GM19035 (cell line): ENCODE data around the gene SERPINF2.
"Not testable (repeated sequence)": the region's sequence is repeated elsewhere in the genome, so short reads cannot be mapped to it uniquely, and the experiment has no call there.

Experiments used
- ATAC-seq: cut with Tn5 transposase; IDR thresholded peaks from one replicate; pipeline ENCODE4 v1.9.1; 2021; ENCODE audit not compliant: unreplicated experiment

SERPINF2 gene

GRCh38 chr17:1716076-1716911 is 26.4 kb upstream of the SERPINF2 start:
- peak; percentile 72 for ATAC-seq

- peak; percentile 47 for ATAC-seq
Measured at GRCh38 chr17:1716912-1717695, 25.6 kb upstream of the SERPINF2 start.

GRCh38 chr17:1718362-1719165 is 24.1 kb upstream of the SERPINF2 start:
- ATAC-seq, result no peak

DNA sequence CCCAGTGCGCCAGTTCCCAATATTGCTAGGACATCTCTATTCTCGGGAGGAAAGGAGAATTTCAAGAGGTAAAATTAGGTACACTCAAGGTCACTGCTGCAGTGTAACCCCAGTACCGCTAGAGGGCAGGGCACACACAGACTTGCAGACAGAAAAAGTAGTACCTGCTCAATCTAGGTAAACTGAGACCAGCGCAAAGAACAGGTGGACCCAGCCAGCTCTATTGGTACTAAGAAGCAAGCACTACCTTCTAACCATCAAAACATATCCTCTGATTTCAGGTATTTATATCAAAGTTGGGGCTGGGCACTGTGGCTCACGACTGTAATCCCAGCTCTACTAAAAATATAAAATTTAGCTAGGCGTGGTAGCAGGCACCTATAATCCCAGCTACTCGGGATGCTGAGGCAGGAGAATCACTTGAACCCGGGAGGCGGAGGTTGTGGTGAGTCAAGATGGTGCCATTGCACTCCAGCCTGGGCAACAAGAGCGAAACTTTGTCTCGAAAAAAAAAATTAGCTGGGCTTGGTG is 21.8 kb upstream of the SERPINF2 start:
- no peak for ATAC-seq

DNA sequence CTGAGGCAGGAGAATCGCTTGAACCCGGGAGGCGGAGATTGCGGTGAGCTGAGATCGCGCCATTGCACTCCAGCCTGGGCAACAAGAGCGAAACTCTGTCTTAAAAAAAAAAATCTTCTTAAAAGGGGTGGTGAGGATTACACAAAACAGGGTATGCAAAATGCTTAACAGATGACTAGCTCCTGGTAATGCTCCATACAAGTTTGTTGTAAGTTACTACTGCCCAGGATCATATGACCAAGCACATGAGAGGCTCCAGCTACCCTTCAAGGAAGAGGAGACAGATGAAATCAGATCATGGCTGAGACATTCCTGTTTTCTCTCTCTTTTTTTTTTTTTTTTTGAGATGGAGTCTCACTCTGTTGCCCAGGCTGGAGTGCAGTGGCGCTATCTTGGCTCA is 20.6 kb upstream of the SERPINF2 start:
- ATAC-seq, result not testable (repeated sequence)

GRCh38 chr17:1724351-1724868 is 18.3 kb upstream of the SERPINF2 start, which contains the start of gene WDR81:
Gene WDR81 (plus strand): TSS chr17:1724704. CDS start chr17:1724960, 256 bp downstream.
- peak; percentile 69 for ATAC-seq

- peak; percentile 22 for ATAC-seq
Measured at GRCh38 chr17:1724869-1725641, 17.6 kb upstream of the SERPINF2 start.

GRCh38 chr17:1725642-1726511 is 16.8 kb upstream of the SERPINF2 start:
- ATAC-seq, result no peak

GRCh38 chr17:1726626-1727257 is 15.9 kb upstream of the SERPINF2 start:
- no peak for ATAC-seq

GRCh38 chr17:1727258-1727789 is 15.3 kb upstream of the SERPINF2 start:
- no peak for ATAC-seq

- ATAC-seq, result no peak
Measured at GRCh38 chr17:1727876-1728630, 14.6 kb upstream of the SERPINF2 start.

DNA sequence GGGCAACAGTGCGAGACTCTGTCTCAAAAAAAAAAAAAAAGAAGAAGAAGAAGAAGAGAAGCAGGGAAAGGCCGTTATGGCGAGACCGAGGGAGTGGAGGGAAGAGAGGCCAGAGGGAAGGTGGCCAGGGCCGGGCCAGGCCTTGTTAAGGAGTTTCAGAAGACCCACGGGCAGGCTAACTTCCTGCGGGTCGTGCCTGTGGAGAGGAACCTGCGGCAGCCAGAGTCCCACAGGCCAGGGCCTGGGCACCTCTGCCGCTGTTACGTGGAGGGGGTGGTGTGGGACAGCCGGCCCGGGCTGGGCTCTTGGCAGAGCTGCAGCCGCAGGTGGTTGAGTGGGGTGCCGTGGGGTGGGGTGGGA is 12.7 kb upstream of the SERPINF2 start:
- no peak for ATAC-seq

DNA sequence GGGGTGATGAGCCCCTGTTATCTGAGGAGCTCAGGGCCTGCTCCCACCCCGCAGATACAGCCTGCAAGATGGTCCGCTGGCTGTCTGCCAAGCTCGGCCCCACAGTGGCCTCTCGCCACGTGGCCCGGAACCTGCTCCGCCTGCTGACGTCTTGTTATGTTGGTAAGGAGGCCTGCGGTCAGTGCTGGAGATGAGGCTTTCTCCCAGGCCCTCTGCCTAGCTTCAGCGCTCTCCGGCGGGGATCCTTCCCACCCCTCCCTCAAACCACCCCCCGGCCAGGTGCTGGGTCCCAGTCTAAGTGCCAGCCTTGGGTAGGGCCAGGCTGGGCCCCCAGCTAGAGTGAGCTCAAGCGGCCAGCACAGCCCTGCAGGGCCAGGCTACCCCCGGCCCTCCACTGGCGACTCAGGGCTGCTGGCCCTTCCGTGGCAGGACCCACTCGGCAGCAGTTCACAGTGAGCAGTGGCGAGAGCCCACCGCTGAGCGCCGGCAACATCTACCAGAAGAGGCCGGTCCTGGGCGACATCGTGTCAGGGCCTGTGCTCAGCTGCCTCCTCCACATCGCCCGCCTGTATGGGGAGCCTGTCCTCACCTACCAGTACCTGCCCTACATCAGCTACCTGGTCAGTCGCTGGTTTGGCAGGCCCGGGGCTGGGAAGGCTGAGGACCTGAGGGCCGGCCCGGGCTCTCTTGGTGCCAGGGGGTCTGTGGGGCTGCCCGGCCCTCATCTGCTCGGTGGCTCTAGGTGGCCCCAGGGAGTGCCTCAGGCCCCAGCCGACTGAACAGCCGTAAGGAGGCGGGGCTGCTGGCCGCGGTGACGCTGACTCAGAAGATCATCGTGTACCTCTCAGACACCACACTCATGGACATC is 12.1 kb upstream of the SERPINF2 start:
- ATAC-seq, result no peak

GRCh38 chr17:1731194-1731506 is 11.5 kb upstream of the SERPINF2 start:
- no peak for ATAC-seq

- ATAC-seq, result no peak
Measured at GRCh38 chr17:1732241-1732832, 10.3 kb upstream of the SERPINF2 start.

GRCh38 chr17:1732833-1733321 is 9.8 kb upstream of the SERPINF2 start:
- ATAC-seq, result no peak
